HepG2 (cell line): ENCODE measurements around the gene CT47A7.

Experiments
- JUNB ChIP-seq: sonication (generic); formaldehyde crosslinking; IDR thresholded peaks from 2 replicates; pipeline ENCODE4 v1.8.0; 2022; ENCODE audit warnings: missing genetic modification reagents, mild to moderate bottlenecking, borderline replicate concordance
- KDM2A ChIP-seq: sonication (generic); formaldehyde crosslinking; IDR thresholded peaks from 2 replicates; pipeline ENCODE4 v1.4.0; 2020; ENCODE audit warnings: low read depth, missing genetic modification reagents, borderline replicate concordance
- NFE2L2 ChIP-seq: fragments of 150-350 bp; IDR thresholded peaks from 2 replicates; pipeline ENCODE4 v1.6.1; 2014; ENCODE audit warnings: low read length
- POLR2G ChIP-seq: fragments of 200-400 bp; formaldehyde crosslinking; IDR thresholded peaks from 2 replicates; pipeline ENCODE4 v1.6.1; 2018; ENCODE audit warnings: mild to moderate bottlenecking, low read depth, low read length, moderate library complexity
- SIN3A ChIP-seq: IDR thresholded peaks from 2 replicates; pipeline ENCODE4 v1.6.1; 2011; ENCODE audit warnings: low read depth, mild to moderate bottlenecking, control low read depth, low read length, borderline replicate concordance
- TCF7 ChIP-seq: sonication (generic); IDR thresholded peaks from 2 replicates; pipeline ENCODE4 v1.6.1; 2016; ENCODE audit warnings: antibody characterized with exemption, low read depth
- ZNF274 ChIP-seq: sonication (generic); formaldehyde crosslinking; IDR thresholded peaks from 2 replicates; pipeline ENCODE4 v1.5.1; 2020; ENCODE audit warnings: mild to moderate bottlenecking, missing genetic modification reagents
- ZNF724P ChIP-seq: sonication (generic); formaldehyde crosslinking; IDR thresholded peaks from 2 replicates; pipeline ENCODE4 v1.8.0; 2022; ENCODE audit warnings: missing genetic modification reagents, borderline replicate concordance
- TF ChIP-seq, protein P1 (sequence below): sonication (generic); formaldehyde crosslinking; IDR thresholded peaks from 2 replicates; pipeline ENCODE4 v1.5.0; 2020; ENCODE audit warnings: mild to moderate bottlenecking, missing genetic modification reagents, moderate library complexity

DNA sequence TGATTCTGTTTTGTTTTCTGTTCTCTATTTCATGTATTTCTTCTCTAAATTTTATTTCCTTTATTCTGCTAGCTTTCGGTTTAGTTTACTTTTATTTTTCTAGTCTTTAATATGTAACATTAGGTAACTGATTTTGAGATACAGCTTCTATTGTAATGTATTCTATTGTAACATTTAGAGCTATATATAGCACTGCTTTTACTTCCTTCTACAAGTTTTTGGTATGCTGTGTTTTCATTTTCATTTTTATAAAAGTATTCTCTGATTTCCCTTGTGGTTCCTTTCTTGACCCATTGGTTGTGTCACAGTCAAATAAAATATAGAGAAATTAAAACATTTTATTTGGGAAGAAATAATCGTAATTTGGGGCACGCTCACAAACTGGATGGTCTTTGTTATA is 43.0 kb upstream of the CT47A7 start:
- TF ChIP-seq POLR2G, result no peak
- no peak for TF ChIP-seq NFE2L2
- no peak for TF ChIP-seq SIN3A
- TF ChIP-seq ZNF724P, result no peak
- no peak for TF ChIP-seq KDM2A (CRISPR knock-in tag)
- TF ChIP-seq ZNF274, result no peak
- TF ChIP-seq, protein P1, sequence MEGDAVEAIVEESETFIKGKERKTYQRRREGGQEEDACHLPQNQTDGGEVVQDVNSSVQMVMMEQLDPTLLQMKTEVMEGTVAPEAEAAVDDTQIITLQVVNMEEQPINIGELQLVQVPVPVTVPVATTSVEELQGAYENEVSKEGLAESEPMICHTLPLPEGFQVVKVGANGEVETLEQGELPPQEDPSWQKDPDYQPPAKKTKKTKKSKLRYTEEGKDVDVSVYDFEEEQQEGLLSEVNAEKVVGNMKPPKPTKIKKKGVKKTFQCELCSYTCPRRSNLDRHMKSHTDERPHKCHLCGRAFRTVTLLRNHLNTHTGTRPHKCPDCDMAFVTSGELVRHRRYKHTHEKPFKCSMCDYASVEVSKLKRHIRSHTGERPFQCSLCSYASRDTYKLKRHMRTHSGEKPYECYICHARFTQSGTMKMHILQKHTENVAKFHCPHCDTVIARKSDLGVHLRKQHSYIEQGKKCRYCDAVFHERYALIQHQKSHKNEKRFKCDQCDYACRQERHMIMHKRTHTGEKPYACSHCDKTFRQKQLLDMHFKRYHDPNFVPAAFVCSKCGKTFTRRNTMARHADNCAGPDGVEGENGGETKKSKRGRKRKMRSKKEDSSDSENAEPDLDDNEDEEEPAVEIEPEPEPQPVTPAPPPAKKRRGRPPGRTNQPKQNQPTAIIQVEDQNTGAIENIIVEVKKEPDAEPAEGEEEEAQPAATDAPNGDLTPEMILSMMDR (CRISPR knock-in tag), result no peak
- no peak for TF ChIP-seq JUNB
- TF ChIP-seq TCF7, result no peak
